Peyer's patch (tissue), 4 donors: Measurements from ENCODE around the gene YJU2.

ENCODE experiments used
- CTCF ChIP-seq, 6 experiments: fragments of 450-650 bp in 4 of 6; fragments of 200-600 bp in 2 of 6; sonication (generic) in 1 of 6; IDR thresholded peaks; one replicate each; pipeline ENCODE4 v1.5.1; 2017 to 2019; ENCODE audit warnings: antibody characterized with exemption in 6 of 6, mild to moderate bottlenecking in 3 of 6, moderate library complexity in 1 of 6
- POLR2A ChIP-seq, 2 donors: fragments of 450-650 bp; IDR thresholded peaks; one replicate each; pipeline ENCODE4 v1.5.1; 2017; ENCODE audit warnings: antibody characterized with exemption in 2 of 2, mild to moderate bottlenecking in 2 of 2, moderate library complexity in 2 of 2

GRCh38 chr19:4302243-4302640 lies 55.4 kb downstream of the YJU2 start, which contains the start of gene TMIGD2:
- TF ChIP-seq CTCF (IDR thresholded peaks at IDR 0.05) (no peak), POLR2A (IDR thresholded peaks at IDR 0.05) (no peak)
